A549 (cell line): ENCODE measurements around the gene KMT5C. TPM values are rescaled to one million over a fixed set of nuclear protein-coding genes. Genes with fewer than 3 reads are reported as not detected.
A peak's percentile ranks its signal among the peaks of the same experiment; 100 is the strongest.

Experiments
- ATAC-seq, 2 experiments: fragments of 200-7000 bp in 1 of 2; fragments of >200 bp in 1 of 2; cut with Nextera tagmentation in 1 of 2; cut with Tn5 transposase in 1 of 2; 3 replicates each; pipeline versions ENCODE4 v1.8.0 to v1.9.1; 2018 to 2020; ENCODE audit warnings: mild to moderate bottlenecking in 1 of 2, moderate library complexity in 1 of 2
- CTCF ChIA-PET: fragments of 300-600 bp; sonication (Branson Sonifier 250); formaldehyde crosslinking; extraction: SDS; loops from one replicate; lab custom pipeline; 2021; ENCODE audit warnings: antibody characterized with exemption, inconsistent platforms; lab: Yijun Ruan, JAX
- POLR2A ChIA-PET: fragments of 350-600 bp; formaldehyde crosslinking; extraction: SDS; loops from one replicate; lab custom pipeline; 2021; ENCODE audit warnings: antibody characterized with exemption, inconsistent platforms; lab: Yijun Ruan, JAX
- DNase-seq, 2 experiments: peaks; one replicate each; pipeline versions ENCODE4 v3.0.0 to v3.0.0-alpha.2; 2011 to 2016; ENCODE audit warnings: low read depth in 1 of 2, low spot score in 1 of 2
- FAIRE-seq: peaks from 2 replicates; lab custom pipeline; 2011; peaks lifted over from hg19 to GRCh38; lab: Jason Lieb, UNC
- H3K27ac ChIP-seq, 2 experiments: fragments of >200 bp; sonication (Bioruptor Twin); formaldehyde crosslinking; 3 replicates each; pipeline ENCODE4 v1.5.1; 2016 to 2017
- H3K4me1 ChIP-seq: fragments of >200 bp; sonication (Bioruptor Twin); formaldehyde crosslinking; 3 replicates; pipeline ENCODE4 v1.6.1; 2016
- H3K4me2 ChIP-seq: fragments of >200 bp; sonication (Bioruptor Twin); formaldehyde crosslinking; 3 replicates; pipeline ENCODE4 v1.6.1; 2016
- H3K4me3 ChIP-seq: fragments of >200 bp; sonication (Bioruptor Twin); formaldehyde crosslinking; 3 replicates; pipeline ENCODE4 v1.5.1; 2016
- H3K9me3 ChIP-seq: fragments of >200 bp; sonication (Bioruptor Twin); formaldehyde crosslinking; 3 replicates; pipeline ENCODE4 v1.6.1; 2016
- CBX2 ChIP-seq: fragments of 200-600 bp; sonication (generic); IDR thresholded peaks from 2 replicates; pipeline ENCODE4 v1.6.1; 2016; ENCODE audit warnings: low read depth, mild to moderate bottlenecking, borderline replicate concordance
- CEBPB ChIP-seq, 2 experiments: fragments of >200 bp in 1 of 2; sonication (Bioruptor Twin) in 1 of 2; formaldehyde crosslinking in 1 of 2; IDR thresholded peaks; 2 replicates each; pipeline ENCODE4 v1.6.1; 2012 to 2016
- CHD2 ChIP-seq: fragments of 150-350 bp; IDR thresholded peaks from 2 replicates; pipeline ENCODE4 v1.6.1; 2014; ENCODE audit warnings: low read length; ENCODE audit not compliant: partially characterized antibody
- CHD4 ChIP-seq: fragments of 200-600 bp; sonication (generic); IDR thresholded peaks from 2 replicates; pipeline ENCODE4 v1.6.1; 2016; ENCODE audit warnings: antibody characterized with exemption, mild to moderate bottlenecking, borderline replicate concordance
- EHF ChIP-seq: fragments of 250-450 bp; sonication (Bioruptor Pico); IDR thresholded peaks from 2 replicates; pipeline ENCODE4 v1.5.0; 2020; ENCODE audit warnings: mild to moderate bottlenecking
- EHMT2 ChIP-seq: fragments of 200-600 bp; sonication (generic); IDR thresholded peaks from 2 replicates; pipeline ENCODE4 v1.6.1; 2016; ENCODE audit warnings: antibody characterized with exemption, low read depth, mild to moderate bottlenecking, moderate library complexity
- FOSB ChIP-seq: fragments of 250-450 bp; sonication (Bioruptor Pico); IDR thresholded peaks from 2 replicates; pipeline ENCODE4 v1.5.0; 2020; ENCODE audit warnings: mild to moderate bottlenecking, moderate library complexity
- FOSL2 ChIP-seq, 2 experiments: fragments of 450-650 bp in 1 of 2; fragments of >200 bp in 1 of 2; sonication (Bioruptor Twin) in 1 of 2; formaldehyde crosslinking; IDR thresholded peaks; 2 replicates each; pipeline versions ENCODE4 v1.5.0 to v1.6.1; 2016 to 2020; ENCODE audit warnings: mild to moderate bottlenecking in 1 of 2, moderate library complexity in 1 of 2
- FOXS1 ChIP-seq: fragments of 250-450 bp; sonication (Bioruptor Pico); IDR thresholded peaks from 2 replicates; pipeline ENCODE4 v1.5.0; 2020; ENCODE audit warnings: mild to moderate bottlenecking, moderate library complexity
- GATA3 ChIP-seq: IDR thresholded peaks from 2 replicates; pipeline ENCODE4 v1.6.1; 2012; ENCODE audit warnings: borderline replicate concordance
- HDAC2 ChIP-seq: fragments of 200-600 bp; sonication (generic); IDR thresholded peaks from 2 replicates; pipeline ENCODE4 v1.6.1; 2016
- HEYL ChIP-seq: fragments of 250-450 bp; sonication (Bioruptor Pico); IDR thresholded peaks from 2 replicates; pipeline ENCODE4 v1.8.0; 2021; ENCODE audit warnings: mild to moderate bottlenecking, moderate library complexity
- HOXB5 ChIP-seq: fragments of 250-450 bp; sonication (Bioruptor Pico); IDR thresholded peaks from 2 replicates; pipeline ENCODE4 v1.5.0; 2020; ENCODE audit warnings: mild to moderate bottlenecking, moderate library complexity
- JUN ChIP-seq, 2 experiments: fragments of >200 bp; sonication (Bioruptor Twin); formaldehyde crosslinking; IDR thresholded peaks; 2 replicates in 1 of 2; 3 replicates in 1 of 2; pipeline ENCODE4 v1.6.1; 2016 to 2017
- JUNB ChIP-seq: fragments of >200 bp; sonication (Bioruptor Twin); formaldehyde crosslinking; IDR thresholded peaks from 2 replicates; pipeline ENCODE4 v1.6.1; 2016
- MAZ ChIP-seq: fragments of 150-350 bp; IDR thresholded peaks from 2 replicates; pipeline ENCODE4 v1.6.1; 2014; ENCODE audit warnings: antibody characterized with exemption, low read depth, low read length, borderline replicate concordance
- NFE2L2 ChIP-seq: fragments of 150-350 bp; conservative IDR thresholded peaks from 2 replicates; pipeline ENCODE4 v1.6.1; 2014; ENCODE audit warnings: low read length
- NPAS2 ChIP-seq: fragments of 250-450 bp; sonication (Bioruptor Pico); IDR thresholded peaks from 2 replicates; pipeline ENCODE4 v1.8.0; 2022; ENCODE audit warnings: mild to moderate bottlenecking, moderate library complexity, borderline replicate concordance
- NR3C1 ChIP-seq: fragments of >200 bp; sonication (Bioruptor Twin); formaldehyde crosslinking; IDR thresholded peaks from 3 replicates; pipeline ENCODE4 v1.6.1; 2017
- PHF8 ChIP-seq: fragments of 200-600 bp; sonication (generic); IDR thresholded peaks from 2 replicates; pipeline ENCODE4 v1.6.1; 2016; ENCODE audit warnings: low read depth, mild to moderate bottlenecking, antibody characterized with exemption, moderate library complexity, borderline replicate concordance
- POLR2A ChIP-seq: IDR thresholded peaks from 2 replicates; pipeline ENCODE4 v1.6.1; 2012; ENCODE audit warnings: mild to moderate bottlenecking, low read length
- POLR2AphosphoS2 ChIP-seq: conservative IDR thresholded peaks from 2 replicates; pipeline ENCODE4 v1.6.1; 2012; ENCODE audit warnings: low read length, improper control_type of control experiment, inconsistent platforms
- RAD21 ChIP-seq, 2 experiments: fragments of >200 bp in 1 of 2; sonication (Bioruptor Twin) in 1 of 2; formaldehyde crosslinking in 1 of 2; IDR thresholded peaks in 1 of 2; conservative IDR thresholded peaks in 1 of 2; 2 replicates in 1 of 2; 3 replicates in 1 of 2; pipeline ENCODE4 v1.6.1; 2012 to 2018; ENCODE audit warnings: inconsistent platforms in 1 of 2
- RARB ChIP-seq: fragments of 250-450 bp; sonication (Bioruptor Pico); IDR thresholded peaks from 2 replicates; pipeline ENCODE4 v1.8.0; 2021; ENCODE audit warnings: mild to moderate bottlenecking, moderate library complexity
- RCOR1 ChIP-seq: fragments of 150-350 bp; IDR thresholded peaks from 2 replicates; pipeline ENCODE4 v1.6.1; 2014; ENCODE audit warnings: antibody characterized with exemption, low read length, low read depth
- RFX5 ChIP-seq: fragments of 450-650 bp; IDR thresholded peaks from 2 replicates; pipeline ENCODE4 v1.7.1; 2014; ENCODE audit warnings: antibody characterized with exemption, mild to moderate bottlenecking, moderate library complexity
- RNF2 ChIP-seq: fragments of 200-600 bp; sonication (generic); IDR thresholded peaks from 2 replicates; pipeline ENCODE4 v1.6.1; 2016; ENCODE audit warnings: low read depth, mild to moderate bottlenecking, antibody characterized with exemption, moderate library complexity, borderline replicate concordance
- SMC3 ChIP-seq: fragments of >200 bp; sonication (Bioruptor Twin); formaldehyde crosslinking; IDR thresholded peaks from 3 replicates; pipeline ENCODE4 v1.6.1; 2018; ENCODE audit warnings: inconsistent platforms
- SREBF2 ChIP-seq: fragments of 450-650 bp; IDR thresholded peaks from 2 replicates; pipeline ENCODE4 v1.6.1; 2014; ENCODE audit warnings: mild to moderate bottlenecking, moderate library complexity
- ZSCAN20 ChIP-seq: fragments of 250-450 bp; sonication (Bioruptor Pico); IDR thresholded peaks from 2 replicates; pipeline ENCODE4 v1.8.0; 2022; ENCODE audit warnings: mild to moderate bottlenecking, moderate library complexity
- WGBS: methylation state at CpG from one replicate; pipeline ENCODE4 v1.1.6; 2017; ENCODE audit errors: missing lambda C conversion rate; 5-methylcytosine and 5-hydroxymethylcytosine counted together
- polyA plus RNA-seq, 4 experiments: library from polyadenylated mRNA; depleted of rRNA in 3 of 4; stranded (reverse); fragments of >200 nt; fragmentation: RNase III in 1 of 4; extraction: RNeasy Plus Mini Kit Qiagen cat#74134 plus additional on column Dnase treatment in 1 of 4; gene quantifications; 2 replicates in 3 of 4; 3 replicates in 1 of 4; pipeline ENCODE4 v1.2.3, GENCODE V29; 2011 to 2017
- TF ChIP-seq, protein P1 (sequence below): IDR thresholded peaks from 2 replicates; pipeline ENCODE4 v1.6.1; 2012; ENCODE audit warnings: low read depth, borderline replicate concordance
- TF ChIP-seq, protein P2 (sequence below): IDR thresholded peaks from 2 replicates; pipeline ENCODE4 v1.6.1; 2012
- TF ChIP-seq, protein P3 (sequence below): IDR thresholded peaks from 2 replicates; pipeline ENCODE4 v1.6.1; 2012
- TF ChIP-seq, protein P4 (sequence below): fragments of 150-350 bp; IDR thresholded peaks from 2 replicates; pipeline ENCODE4 v1.6.1; 2014; ENCODE audit warnings: low read depth, mild to moderate bottlenecking, low read length
- TF ChIP-seq, protein P5 (sequence below): fragments of >200 bp; sonication (Bioruptor Twin); formaldehyde crosslinking; IDR thresholded peaks from 2 replicates; pipeline ENCODE4 v1.6.1; 2016
- TF ChIP-seq, protein P6 (sequence below): fragments of >200 bp; sonication (Bioruptor Twin); formaldehyde crosslinking; IDR thresholded peaks from 3 replicates; pipeline ENCODE4 v1.6.1; 2016

The KMT5C gene
- polyA plus RNA-seq, 2 of the 4 experiments (the other 2 are of a cell fraction), result 9.5 to 15.2 TPM

DNA sequence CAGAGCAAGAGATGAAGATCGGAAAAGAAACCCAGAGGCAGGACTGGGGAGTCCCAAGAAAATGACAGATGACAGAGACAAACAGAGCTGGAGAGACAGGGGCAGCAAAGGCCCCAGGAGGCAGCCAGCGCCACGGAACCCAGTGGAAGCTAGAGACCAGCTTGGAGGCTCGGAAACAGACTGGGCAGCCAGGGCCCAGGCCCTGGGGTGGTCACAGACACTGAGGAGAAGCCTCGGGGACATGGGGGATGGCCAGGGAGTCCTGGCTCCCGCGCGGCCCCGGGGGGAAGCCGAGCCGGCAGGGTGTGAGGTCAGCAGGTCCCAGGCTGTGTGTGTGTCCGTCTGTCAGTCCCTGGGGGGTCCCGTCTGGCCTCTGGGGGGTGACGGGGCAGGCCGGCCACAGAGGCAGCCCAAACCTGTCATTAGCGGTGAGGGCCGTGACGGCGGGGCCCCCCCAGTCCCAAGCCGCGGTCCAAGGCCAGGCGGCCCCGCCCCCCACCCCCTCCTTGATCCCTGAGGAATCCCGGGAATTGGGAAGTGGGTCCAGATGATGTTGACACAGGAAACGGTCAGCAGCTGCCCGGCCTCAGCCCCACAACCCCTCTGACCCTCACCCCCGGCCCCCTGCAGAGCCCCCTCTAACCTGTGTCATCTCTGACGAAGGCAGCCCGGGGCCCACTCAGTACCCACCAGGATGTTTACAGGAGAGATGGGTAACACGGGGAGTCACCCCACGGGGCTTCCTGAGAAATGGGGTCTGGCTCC is 34.5 kb downstream of the KMT5C start:
- Histone ChIP-seq H3K4me3 (peak overlapping the region; percentile 15; the same call in 1 of the 3 replicates), H3K4me1 (peaks cover 87% of the 10 kb centered on the region), H3K9me3 (no peaks in the 10 kb centered on the region), H3K27ac (peak overlapping the region; percentile 91 to 96), H3K4me2 (peak overlapping the region; percentile 65)
- ATAC-seq, result peak; percentile 25 to 35
- no peak for FAIRE-seq
- CTCF ChIA-PET, result interaction anchor here (0.7 to 2.5 kb wide), 4 partner anchors 10 to 283 kb away, joined by 4 to 17 read pairs (median 5); partner anchors contain the start of gene TMEM238
- POLR2A ChIA-PET, result interaction anchor here (1.0 to 1.1 kb wide), 3 partner anchors 8 to 225 kb away, joined by 3 to 7 read pairs (median 3); partner anchors contain the start of genes FIZ1 and TMEM238
- 3% methylated on average over 23 of the region's 31 CpGs for WGBS
- DNase-seq, result peak; percentile 75 to 88
- TF ChIP-seq, protein P1, sequence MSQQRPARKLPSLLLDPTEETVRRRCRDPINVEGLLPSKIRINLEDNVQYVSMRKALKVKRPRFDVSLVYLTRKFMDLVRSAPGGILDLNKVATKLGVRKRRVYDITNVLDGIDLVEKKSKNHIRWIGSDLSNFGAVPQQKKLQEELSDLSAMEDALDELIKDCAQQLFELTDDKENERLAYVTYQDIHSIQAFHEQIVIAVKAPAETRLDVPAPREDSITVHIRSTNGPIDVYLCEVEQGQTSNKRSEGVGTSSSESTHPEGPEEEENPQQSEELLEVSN, result no peak
- no peak for TF ChIP-seq MAZ
- TF ChIP-seq, protein P2, sequence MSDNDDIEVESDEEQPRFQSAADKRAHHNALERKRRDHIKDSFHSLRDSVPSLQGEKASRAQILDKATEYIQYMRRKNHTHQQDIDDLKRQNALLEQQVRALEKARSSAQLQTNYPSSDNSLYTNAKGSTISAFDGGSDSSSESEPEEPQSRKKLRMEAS, result peak; percentile 63
- TF ChIP-seq GATA3, result peak; percentile 88
- no peak for TF ChIP-seq SREBF2
- no peak for TF ChIP-seq POLR2A
- TF ChIP-seq EHF (CRISPR knock-in tag), result no peak
- no peak for TF ChIP-seq CBX2
- TF ChIP-seq CEBPB (IDR thresholded peaks at IDR 0.05), result peak in 1 of 2 experiments; percentile 50; a peak in 1 of 4 replicates
- TF ChIP-seq JUN (IDR thresholded peaks at IDR 0.05), result peak; percentile 88 to 98; a peak in 4 of 5 replicates
- TF ChIP-seq NFE2L2, result no peak
- TF ChIP-seq, protein P3, sequence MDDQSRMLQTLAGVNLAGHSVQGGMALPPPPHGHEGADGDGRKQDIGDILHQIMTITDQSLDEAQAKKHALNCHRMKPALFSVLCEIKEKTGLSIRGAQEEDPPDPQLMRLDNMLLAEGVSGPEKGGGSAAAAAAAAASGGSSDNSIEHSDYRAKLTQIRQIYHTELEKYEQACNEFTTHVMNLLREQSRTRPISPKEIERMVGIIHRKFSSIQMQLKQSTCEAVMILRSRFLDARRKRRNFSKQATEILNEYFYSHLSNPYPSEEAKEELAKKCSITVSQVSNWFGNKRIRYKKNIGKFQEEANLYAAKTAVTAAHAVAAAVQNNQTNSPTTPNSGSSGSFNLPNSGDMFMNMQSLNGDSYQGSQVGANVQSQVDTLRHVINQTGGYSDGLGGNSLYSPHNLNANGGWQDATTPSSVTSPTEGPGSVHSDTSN, result peak; percentile 81
- TF ChIP-seq, protein P4, sequence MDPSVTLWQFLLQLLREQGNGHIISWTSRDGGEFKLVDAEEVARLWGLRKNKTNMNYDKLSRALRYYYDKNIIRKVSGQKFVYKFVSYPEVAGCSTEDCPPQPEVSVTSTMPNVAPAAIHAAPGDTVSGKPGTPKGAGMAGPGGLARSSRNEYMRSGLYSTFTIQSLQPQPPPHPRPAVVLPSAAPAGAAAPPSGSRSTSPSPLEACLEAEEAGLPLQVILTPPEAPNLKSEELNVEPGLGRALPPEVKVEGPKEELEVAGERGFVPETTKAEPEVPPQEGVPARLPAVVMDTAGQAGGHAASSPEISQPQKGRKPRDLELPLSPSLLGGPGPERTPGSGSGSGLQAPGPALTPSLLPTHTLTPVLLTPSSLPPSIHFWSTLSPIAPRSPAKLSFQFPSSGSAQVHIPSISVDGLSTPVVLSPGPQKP, result no peak
- no peak for TF ChIP-seq ZSCAN20 (CRISPR knock-in tag)
- TF ChIP-seq FOXS1 (CRISPR knock-in tag), result no peak
- no peak for TF ChIP-seq CHD2
- 0 out of 2 replicates have a peak, but pooled peaks have one; percentile 17 for TF ChIP-seq RARB (CRISPR knock-in tag)
- TF ChIP-seq HEYL (CRISPR knock-in tag), result no peak
- TF ChIP-seq CHD4, result no peak
- no peak for TF ChIP-seq POLR2AphosphoS2
- peak; percentile 85 for TF ChIP-seq JUNB
- TF ChIP-seq RNF2, result no peak
- no peak for TF ChIP-seq EHMT2
- TF ChIP-seq FOSB, result no peak
- TF ChIP-seq RAD21 (conservative IDR thresholded peaks at IDR 0.05 in 1 of 2, IDR thresholded peaks at IDR 0.05 in 1 of 2), result 0 out of 5 replicates have a peak, but pooled peaks of 1 of the 2 experiments have one; percentile 31
- no peak for TF ChIP-seq PHF8
- TF ChIP-seq HOXB5 (CRISPR knock-in tag), result peak; percentile 61; the same call in 1 of the 2 replicates
- no peak for TF ChIP-seq NPAS2 (CRISPR knock-in tag)
- no peak for TF ChIP-seq HDAC2
- TF ChIP-seq FOSL2 (IDR thresholded peaks at IDR 0.05), result peak; percentile 65; the same call in 1 of the 2 replicates
- peak; percentile 35; the same call in 1 of the 2 replicates for TF ChIP-seq FOSL2 (CRISPR knock-in tag; IDR thresholded peaks at IDR 0.05)
- TF ChIP-seq, protein P5, sequence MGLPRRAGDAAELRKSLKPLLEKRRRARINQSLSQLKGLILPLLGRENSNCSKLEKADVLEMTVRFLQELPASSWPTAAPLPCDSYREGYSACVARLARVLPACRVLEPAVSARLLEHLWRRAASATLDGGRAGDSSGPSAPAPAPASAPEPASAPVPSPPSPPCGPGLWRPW, result 0 out of 2 replicates have a peak, but pooled peaks have one; percentile 8
- TF ChIP-seq, protein P6, sequence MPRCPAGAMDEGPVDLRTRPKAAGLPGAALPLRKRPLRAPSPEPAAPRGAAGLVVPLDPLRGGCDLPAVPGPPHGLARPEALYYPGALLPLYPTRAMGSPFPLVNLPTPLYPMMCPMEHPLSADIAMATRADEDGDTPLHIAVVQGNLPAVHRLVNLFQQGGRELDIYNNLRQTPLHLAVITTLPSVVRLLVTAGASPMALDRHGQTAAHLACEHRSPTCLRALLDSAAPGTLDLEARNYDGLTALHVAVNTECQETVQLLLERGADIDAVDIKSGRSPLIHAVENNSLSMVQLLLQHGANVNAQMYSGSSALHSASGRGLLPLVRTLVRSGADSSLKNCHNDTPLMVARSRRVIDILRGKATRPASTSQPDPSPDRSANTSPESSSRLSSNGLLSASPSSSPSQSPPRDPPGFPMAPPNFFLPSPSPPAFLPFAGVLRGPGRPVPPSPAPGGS, result peak; percentile 63; the same call in 1 of the 3 replicates
- no peak for TF ChIP-seq RCOR1
- TF ChIP-seq RFX5, result no peak
- TF ChIP-seq SMC3, result peak; percentile 24; the same call in 2 of the 3 replicates
- TF ChIP-seq NR3C1, result no peak
